ENCODE data around the gene FANCI.

DNA sequence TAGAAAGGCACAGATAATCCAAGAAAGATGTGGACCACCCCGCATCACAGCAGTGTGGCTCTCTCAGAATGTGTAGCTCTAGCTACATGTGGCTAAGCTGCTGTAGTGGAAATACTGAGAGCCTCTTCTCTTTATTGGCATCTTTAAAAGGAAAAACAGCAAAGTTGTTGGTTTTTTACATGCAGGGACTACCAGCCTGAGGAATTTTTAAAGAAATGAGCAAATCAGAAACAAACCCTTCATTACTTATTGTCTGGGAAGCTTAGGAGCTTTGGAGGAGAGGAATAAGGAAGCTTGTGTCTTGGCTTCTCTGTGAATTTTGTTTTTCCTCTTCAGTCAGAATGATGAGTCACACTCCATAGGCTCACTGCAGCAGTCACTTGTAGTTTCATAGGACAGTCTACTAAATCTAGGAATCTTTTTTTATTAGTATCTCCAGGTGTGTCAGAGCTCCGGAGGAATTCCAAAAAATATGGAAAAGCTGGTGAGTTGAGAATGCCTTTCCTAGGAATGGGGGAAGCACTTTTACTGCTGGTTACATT is 63.3 kb downstream of the FANCI start:
- TF ChIP-seq, protein P1, sequence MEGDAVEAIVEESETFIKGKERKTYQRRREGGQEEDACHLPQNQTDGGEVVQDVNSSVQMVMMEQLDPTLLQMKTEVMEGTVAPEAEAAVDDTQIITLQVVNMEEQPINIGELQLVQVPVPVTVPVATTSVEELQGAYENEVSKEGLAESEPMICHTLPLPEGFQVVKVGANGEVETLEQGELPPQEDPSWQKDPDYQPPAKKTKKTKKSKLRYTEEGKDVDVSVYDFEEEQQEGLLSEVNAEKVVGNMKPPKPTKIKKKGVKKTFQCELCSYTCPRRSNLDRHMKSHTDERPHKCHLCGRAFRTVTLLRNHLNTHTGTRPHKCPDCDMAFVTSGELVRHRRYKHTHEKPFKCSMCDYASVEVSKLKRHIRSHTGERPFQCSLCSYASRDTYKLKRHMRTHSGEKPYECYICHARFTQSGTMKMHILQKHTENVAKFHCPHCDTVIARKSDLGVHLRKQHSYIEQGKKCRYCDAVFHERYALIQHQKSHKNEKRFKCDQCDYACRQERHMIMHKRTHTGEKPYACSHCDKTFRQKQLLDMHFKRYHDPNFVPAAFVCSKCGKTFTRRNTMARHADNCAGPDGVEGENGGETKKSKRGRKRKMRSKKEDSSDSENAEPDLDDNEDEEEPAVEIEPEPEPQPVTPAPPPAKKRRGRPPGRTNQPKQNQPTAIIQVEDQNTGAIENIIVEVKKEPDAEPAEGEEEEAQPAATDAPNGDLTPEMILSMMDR (conservative IDR thresholded peaks at IDR 0.05; ENCODE audit: low read depth, low read length), result no peak
- TF ChIP-seq EZH2 (IDR thresholded peaks at IDR 0.05; ENCODE audit: borderline replicate concordance, low read depth, low read length, poor library complexity, severe bottlenecking), result no peak
